ENCODE results near the gene CBARP. TPM values are rescaled to one million over a fixed set of nuclear protein-coding genes. Genes with fewer than 3 reads are reported as not detected.

The CBARP gene
- total and polyA plus RNA-seq, 2 of the 13 experiments (the other 11 are each of a cell fraction or from before 2014, with no cell fraction given): 1.2 to 1.4 TPM

DNA sequence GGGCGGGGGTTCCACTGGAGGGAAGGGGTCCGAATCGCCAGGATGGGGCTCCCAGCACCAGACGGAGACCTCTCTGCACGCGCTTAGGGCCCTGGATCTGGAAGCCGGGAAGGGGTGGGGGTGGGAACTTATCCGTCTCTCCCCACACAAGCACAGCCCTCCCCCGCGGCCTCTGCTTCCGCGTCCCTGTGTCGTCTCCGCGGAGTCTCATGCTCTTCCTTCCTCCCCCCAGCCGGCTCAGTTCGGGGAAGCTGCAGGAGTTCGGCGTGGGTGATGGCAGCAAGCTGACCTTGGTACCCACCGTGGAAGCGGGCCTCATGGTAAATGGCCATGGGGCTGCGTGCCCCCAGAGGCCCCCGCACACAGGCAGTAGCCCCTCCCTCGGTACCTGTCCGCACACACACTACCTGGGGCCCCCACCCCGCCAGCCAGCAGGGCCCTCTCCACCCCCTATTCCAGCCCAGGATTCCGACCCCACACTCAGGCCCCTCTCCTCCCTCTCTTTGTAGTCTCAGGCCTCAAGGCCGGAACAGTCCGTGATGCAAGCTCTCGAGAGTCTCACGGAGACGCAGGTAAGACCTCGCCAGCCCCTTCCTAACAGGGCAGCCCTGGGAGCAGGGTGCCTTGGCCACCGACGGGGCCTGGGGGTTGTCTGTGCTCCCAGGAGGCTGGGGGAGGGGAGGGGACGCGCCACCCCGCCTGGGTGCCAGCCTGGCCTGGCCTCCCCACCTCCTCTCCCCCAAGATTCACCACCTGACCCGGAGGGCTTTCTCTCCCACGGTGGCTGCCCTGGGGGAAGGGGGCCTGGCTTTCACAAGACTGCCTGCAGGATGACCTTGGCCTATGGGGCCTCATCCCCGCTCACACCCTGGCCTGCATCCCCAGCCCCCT lies 13.8 kb upstream of the CBARP start (continued):
- TF ChIP-seq, protein P1, sequence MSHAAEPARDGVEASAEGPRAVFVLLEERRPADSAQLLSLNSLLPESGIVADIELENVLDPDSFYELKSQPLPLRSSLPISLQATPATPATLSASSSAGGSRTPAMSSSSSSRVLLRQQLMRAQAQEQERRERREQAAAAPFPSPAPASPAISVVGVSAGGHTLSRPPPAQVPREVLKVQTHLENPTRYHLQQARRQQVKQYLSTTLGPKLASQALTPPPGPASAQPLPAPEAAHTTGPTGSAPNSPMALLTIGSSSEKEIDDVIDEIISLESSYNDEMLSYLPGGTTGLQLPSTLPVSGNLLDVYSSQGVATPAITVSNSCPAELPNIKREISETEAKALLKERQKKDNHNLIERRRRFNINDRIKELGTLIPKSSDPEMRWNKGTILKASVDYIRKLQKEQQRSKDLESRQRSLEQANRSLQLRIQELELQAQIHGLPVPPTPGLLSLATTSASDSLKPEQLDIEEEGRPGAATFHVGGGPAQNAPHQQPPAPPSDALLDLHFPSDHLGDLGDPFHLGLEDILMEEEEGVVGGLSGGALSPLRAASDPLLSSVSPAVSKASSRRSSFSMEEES (CRISPR knock-in tag; IDR thresholded peaks at IDR 0.05): peak; percentile 64; the same call in 1 of the 2 replicates
- peak; percentile 58; the same call in 1 of the 2 replicates for TF ChIP-seq REPIN1 (CRISPR knock-in tag; IDR thresholded peaks at IDR 0.05; ENCODE audit: borderline replicate concordance, low read depth)
- TF ChIP-seq CC2D1A (CRISPR knock-in tag; IDR thresholded peaks at IDR 0.05): no peak
- TF ChIP-seq, protein P2, sequence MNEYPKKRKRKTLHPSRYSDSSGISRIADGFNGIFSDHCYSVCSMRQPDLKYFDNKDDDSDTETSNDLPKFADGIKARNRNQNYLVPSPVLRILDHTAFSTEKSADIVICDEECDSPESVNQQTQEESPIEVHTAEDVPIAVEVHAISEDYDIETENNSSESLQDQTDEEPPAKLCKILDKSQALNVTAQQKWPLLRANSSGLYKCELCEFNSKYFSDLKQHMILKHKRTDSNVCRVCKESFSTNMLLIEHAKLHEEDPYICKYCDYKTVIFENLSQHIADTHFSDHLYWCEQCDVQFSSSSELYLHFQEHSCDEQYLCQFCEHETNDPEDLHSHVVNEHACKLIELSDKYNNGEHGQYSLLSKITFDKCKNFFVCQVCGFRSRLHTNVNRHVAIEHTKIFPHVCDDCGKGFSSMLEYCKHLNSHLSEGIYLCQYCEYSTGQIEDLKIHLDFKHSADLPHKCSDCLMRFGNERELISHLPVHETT (CRISPR knock-in tag; conservative IDR thresholded peaks at IDR 0.05): no peak
- TF ChIP-seq, protein P3, sequence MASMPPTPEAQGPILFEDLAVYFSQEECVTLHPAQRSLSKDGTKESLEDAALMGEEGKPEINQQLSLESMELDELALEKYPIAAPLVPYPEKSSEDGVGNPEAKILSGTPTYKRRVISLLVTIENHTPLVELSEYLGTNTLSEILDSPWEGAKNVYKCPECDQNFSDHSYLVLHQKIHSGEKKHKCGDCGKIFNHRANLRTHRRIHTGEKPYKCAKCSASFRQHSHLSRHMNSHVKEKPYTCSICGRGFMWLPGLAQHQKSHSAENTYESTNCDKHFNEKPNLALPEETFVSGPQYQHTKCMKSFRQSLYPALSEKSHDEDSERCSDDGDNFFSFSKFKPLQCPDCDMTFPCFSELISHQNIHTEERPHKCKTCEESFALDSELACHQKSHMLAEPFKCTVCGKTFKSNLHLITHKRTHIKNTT (CRISPR knock-in tag; IDR thresholded peaks at IDR 0.05): no peak
- 0 out of 2 replicates have a peak, but pooled peaks have one; percentile 21 for TF ChIP-seq ZNF160 (CRISPR knock-in tag; IDR thresholded peaks at IDR 0.05)
- TF ChIP-seq ZNF3 (CRISPR knock-in tag; IDR thresholded peaks at IDR 0.05): no peak
- TF ChIP-seq EP300 (IDR thresholded peaks at IDR 0.05; ENCODE audit: low read depth in 2 of 2, low read length in 2 of 2): no peak
- no peak for TF ChIP-seq EP300 (CRISPR knock-in tag; IDR thresholded peaks at IDR 0.05; ENCODE audit: borderline replicate concordance)
- TF ChIP-seq PCBP2 (optimal IDR thresholded peaks at IDR 0.05; ENCODE audit: low read depth, low read length, poor library complexity, severe bottlenecking): no peak
- TF ChIP-seq, protein P4, sequence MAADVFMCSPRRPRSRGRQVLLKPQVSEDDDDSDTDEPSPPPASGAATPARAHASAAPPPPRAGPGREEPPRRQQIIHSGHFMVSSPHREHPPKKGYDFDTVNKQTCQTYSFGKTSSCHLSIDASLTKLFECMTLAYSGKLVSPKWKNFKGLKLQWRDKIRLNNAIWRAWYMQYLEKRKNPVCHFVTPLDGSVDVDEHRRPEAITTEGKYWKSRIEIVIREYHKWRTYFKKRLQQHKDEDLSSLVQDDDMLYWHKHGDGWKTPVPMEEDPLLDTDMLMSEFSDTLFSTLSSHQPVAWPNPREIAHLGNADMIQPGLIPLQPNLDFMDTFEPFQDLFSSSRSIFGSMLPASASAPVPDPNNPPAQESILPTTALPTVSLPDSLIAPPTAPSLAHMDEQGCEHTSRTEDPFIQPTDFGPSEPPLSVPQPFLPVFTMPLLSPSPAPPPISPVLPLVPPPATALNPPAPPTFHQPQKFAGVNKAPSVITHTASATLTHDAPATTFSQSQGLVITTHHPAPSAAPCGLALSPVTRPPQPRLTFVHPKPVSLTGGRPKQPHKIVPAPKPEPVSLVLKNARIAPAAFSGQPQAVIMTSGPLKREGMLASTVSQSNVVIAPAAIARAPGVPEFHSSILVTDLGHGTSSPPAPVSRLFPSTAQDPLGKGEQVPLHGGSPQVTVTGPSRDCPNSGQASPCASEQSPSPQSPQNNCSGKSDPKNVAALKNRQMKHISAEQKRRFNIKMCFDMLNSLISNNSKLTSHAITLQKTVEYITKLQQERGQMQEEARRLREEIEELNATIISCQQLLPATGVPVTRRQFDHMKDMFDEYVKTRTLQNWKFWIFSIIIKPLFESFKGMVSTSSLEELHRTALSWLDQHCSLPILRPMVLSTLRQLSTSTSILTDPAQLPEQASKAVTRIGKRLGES (CRISPR knock-in tag; IDR thresholded peaks at IDR 0.05; ENCODE audit: borderline replicate concordance): no peak
- no peak for TF ChIP-seq ATF7-NPFF (CRISPR knock-in tag; IDR thresholded peaks at IDR 0.05; ENCODE audit: low read depth)
- TF ChIP-seq, protein P5, sequence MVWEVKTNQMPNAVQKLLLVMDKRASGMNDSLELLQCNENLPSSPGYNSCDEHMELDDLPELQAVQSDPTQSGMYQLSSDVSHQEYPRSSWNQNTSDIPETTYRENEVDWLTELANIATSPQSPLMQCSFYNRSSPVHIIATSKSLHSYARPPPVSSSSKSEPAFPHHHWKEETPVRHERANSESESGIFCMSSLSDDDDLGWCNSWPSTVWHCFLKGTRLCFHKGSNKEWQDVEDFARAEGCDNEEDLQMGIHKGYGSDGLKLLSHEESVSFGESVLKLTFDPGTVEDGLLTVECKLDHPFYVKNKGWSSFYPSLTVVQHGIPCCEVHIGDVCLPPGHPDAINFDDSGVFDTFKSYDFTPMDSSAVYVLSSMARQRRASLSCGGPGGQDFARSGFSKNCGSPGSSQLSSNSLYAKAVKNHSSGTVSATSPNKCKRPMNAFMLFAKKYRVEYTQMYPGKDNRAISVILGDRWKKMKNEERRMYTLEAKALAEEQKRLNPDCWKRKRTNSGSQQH (CRISPR knock-in tag; IDR thresholded peaks at IDR 0.05; ENCODE audit: low read depth): no peak
- no peak for TF ChIP-seq ZNF75D (CRISPR knock-in tag; IDR thresholded peaks at IDR 0.05; ENCODE audit: borderline replicate concordance)
- TF ChIP-seq, protein P6, sequence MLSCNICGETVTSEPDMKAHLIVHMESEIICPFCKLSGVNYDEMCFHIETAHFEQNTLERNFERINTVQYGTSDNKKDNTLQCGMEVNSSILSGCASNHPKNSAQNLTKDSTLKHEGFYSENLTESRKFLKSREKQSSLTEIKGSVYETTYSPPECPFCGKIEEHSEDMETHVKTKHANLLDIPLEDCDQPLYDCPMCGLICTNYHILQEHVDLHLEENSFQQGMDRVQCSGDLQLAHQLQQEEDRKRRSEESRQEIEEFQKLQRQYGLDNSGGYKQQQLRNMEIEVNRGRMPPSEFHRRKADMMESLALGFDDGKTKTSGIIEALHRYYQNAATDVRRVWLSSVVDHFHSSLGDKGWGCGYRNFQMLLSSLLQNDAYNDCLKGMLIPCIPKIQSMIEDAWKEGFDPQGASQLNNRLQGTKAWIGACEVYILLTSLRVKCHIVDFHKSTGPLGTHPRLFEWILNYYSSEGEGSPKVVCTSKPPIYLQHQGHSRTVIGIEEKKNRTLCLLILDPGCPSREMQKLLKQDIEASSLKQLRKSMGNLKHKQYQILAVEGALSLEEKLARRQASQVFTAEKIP (CRISPR knock-in tag; IDR thresholded peaks at IDR 0.05; ENCODE audit: borderline replicate concordance): no peak
- no peak for TF ChIP-seq ZNF382 (CRISPR knock-in tag; IDR thresholded peaks at IDR 0.05; ENCODE audit: borderline replicate concordance)
- TF ChIP-seq SRSF1 (optimal IDR thresholded peaks at IDR 0.05; ENCODE audit: low read depth, low read length): peak; percentile 75
